Hypothalamus (tissue), 51 donors: Measurements from ENCODE around the gene CHST14.
"Not testable (repeated sequence)": the region's sequence is repeated elsewhere in the genome, so short reads cannot be mapped to it uniquely, and the experiment has no call there.

Source experiments
- DNase-seq, 51 donors: peaks; one replicate each; lab custom pipeline; 2025; lab: John Stamatoyannopoulos, UW

CHST14 gene

GRCh38 chr15:40439960-40440742, 30.6 kb upstream of the CHST14 start:
- peak in 16 of 51 donors; percentile 14 to 68 (median 31) for DNase-seq

- DNase-seq = peak; percentile 74 to 99 (median 96)
Measured at GRCh38 chr15:40440743-40441564, 29.8 kb upstream of the CHST14 start, which contains the start of gene BAHD1. BAHD1 (plus strand) TSS chr15:40440953; CDS start chr15:40458465, 17,512 bp downstream.

- peak in 14 of 51 donors; percentile 14 to 51 (median 32) for DNase-seq
Measured at GRCh38 chr15:40441565-40442531, 28.9 kb upstream of the CHST14 start.

GRCh38 chr15:40443255-40443654, 27.5 kb upstream of the CHST14 start:
- no peak for DNase-seq

- DNase-seq = no peak
Measured at GRCh38 chr15:40443846-40444245, 26.9 kb upstream of the CHST14 start.

- no peak for DNase-seq
Measured at GRCh38 chr15:40444736-40445135, 26.0 kb upstream of the CHST14 start.

GRCh38 chr15:40445421-40445922, 25.3 kb upstream of the CHST14 start:
- no peak for DNase-seq

- no peak for DNase-seq
Measured at GRCh38 chr15:40446144-40446543, 24.6 kb upstream of the CHST14 start.

GRCh38 chr15:40448354-40448753, 22.4 kb upstream of the CHST14 start:
- DNase-seq = no peak

- no peak for DNase-seq
Measured at GRCh38 chr15:40449275-40449674, 21.5 kb upstream of the CHST14 start.

GRCh38 chr15:40450047-40450446, 20.7 kb upstream of the CHST14 start:
- DNase-seq = no peak

- no peak for DNase-seq
Measured at GRCh38 chr15:40451527-40452158, 19.1 kb upstream of the CHST14 start.

- no peak for DNase-seq
Measured at GRCh38 chr15:40452296-40453090, 18.3 kb upstream of the CHST14 start.

GRCh38 chr15:40453941-40454340, 16.8 kb upstream of the CHST14 start:
- DNase-seq = not testable (repeated sequence)

- DNase-seq = peak in 1 of 51 donors; percentile 29
Measured at GRCh38 chr15:40454904-40455391, 15.8 kb upstream of the CHST14 start.

- DNase-seq = peak in 1 of 51 donors; percentile 3
Measured at GRCh38 chr15:40456299-40456712, 14.5 kb upstream of the CHST14 start.

GRCh38 chr15:40456738-40457137, 14.0 kb upstream of the CHST14 start:
- DNase-seq = no peak

- DNase-seq = no peak
Measured at GRCh38 chr15:40458495-40459371, 12.1 kb upstream of the CHST14 start.
